ENCODE measurements around the gene FBN1.

- TF ChIP-seq EZH2phosphoT487 (IDR thresholded peaks at IDR 0.05; ENCODE audit: low read length) (no peak), CTCF (IDR thresholded peaks at IDR 0.05; ENCODE audit: low read length) (no peak)
These were observed 231.5 kb downstream of the FBN1 start for GRCh38 chr15:48414015-48414414.

Measured in MM.1S (cell line).